GM23338 (cell line): ENCODE data around the gene ZNF653.

ENCODE experiments used
- CREB1 ChIP-seq: fragments of 250-450 bp; sonication (Bioruptor Pico); IDR thresholded peaks from 2 replicates; pipeline ENCODE4 v1.5.0; 2020; ENCODE audit warnings: low read depth, mild to moderate bottlenecking, moderate library complexity
- EZH2 ChIP-seq: fragments of 200-600 bp; sonication (generic); IDR thresholded peaks from one replicate; pipeline ENCODE4 v1.8.0; 2017; ENCODE audit warnings: antibody characterized with exemption, mild to moderate bottlenecking, low read depth; ENCODE audit not compliant: unreplicated experiment
- EZH2phosphoT487 ChIP-seq: fragments of 200-600 bp; sonication (generic); IDR thresholded peaks from one replicate; pipeline ENCODE4 v1.8.1; 2018; ENCODE audit warnings: antibody characterized with exemption; ENCODE audit not compliant: unreplicated experiment
- POLR2AphosphoS5 ChIP-seq: IDR thresholded peaks from 2 replicates; pipeline ENCODE4 v1.6.1; 2016; ENCODE audit warnings: antibody characterized with exemption, low read depth
- TF ChIP-seq, protein P1 (sequence below), 2 experiments: fragments of 200-600 bp in 1 of 2; sonication (generic) in 1 of 2; conservative IDR thresholded peaks; 2 replicates each; pipeline versions ENCODE4 v1.5.1 to v1.6.1; 2016 to 2017; ENCODE audit warnings: antibody characterized with exemption in 2 of 2, low read depth in 2 of 2, mild to moderate bottlenecking in 2 of 2, moderate library complexity in 1 of 2

DNA sequence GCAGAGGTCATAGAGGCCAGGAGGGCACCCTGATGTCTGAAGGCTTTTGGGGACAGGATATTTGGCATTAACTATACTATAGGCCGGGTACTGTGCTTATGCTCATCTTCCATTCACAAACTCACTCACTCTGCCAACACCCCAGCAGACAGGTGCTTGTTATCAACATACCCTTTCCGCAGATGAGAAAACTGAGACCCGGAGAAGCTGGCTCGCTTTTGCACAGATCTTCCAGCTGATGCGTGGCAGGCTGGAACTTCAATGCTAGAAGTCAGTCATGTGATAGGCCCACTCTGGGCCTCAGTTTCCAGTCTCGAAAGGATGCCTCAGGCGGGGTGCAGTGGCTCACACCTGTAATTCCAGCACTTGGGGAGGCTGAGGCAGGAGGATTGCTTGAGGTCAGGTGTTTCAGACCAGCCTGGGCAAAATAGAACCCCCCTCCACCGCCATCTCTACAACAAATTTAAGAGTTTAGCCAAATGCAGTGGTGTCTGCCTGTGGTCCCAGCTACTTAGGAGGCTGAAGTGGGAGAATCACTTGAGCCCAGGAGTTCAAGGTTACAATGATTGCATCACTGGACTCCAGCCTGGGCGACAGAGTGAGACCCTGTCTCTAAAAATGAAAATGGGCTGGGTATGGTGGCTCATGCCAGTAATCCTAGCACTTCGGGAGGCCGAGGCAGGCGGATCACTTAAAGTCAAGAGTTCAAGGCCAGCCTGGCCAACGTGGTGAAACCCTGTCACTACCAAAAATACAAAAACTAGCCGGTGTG, 42.5 kb upstream of the ZNF653 start:
- TF ChIP-seq, protein P1, sequence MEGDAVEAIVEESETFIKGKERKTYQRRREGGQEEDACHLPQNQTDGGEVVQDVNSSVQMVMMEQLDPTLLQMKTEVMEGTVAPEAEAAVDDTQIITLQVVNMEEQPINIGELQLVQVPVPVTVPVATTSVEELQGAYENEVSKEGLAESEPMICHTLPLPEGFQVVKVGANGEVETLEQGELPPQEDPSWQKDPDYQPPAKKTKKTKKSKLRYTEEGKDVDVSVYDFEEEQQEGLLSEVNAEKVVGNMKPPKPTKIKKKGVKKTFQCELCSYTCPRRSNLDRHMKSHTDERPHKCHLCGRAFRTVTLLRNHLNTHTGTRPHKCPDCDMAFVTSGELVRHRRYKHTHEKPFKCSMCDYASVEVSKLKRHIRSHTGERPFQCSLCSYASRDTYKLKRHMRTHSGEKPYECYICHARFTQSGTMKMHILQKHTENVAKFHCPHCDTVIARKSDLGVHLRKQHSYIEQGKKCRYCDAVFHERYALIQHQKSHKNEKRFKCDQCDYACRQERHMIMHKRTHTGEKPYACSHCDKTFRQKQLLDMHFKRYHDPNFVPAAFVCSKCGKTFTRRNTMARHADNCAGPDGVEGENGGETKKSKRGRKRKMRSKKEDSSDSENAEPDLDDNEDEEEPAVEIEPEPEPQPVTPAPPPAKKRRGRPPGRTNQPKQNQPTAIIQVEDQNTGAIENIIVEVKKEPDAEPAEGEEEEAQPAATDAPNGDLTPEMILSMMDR (conservative IDR thresholded peaks at IDR 0.05; ENCODE audit: low read depth in 2 of 2) = no peak
- no peak for TF ChIP-seq POLR2AphosphoS5
- TF ChIP-seq EZH2phosphoT487 = no peak
- no peak for TF ChIP-seq EZH2
- TF ChIP-seq CREB1 (CRISPR knock-in tag) = no peak
